ENCODE results near the gene BCAR3.

DNA sequence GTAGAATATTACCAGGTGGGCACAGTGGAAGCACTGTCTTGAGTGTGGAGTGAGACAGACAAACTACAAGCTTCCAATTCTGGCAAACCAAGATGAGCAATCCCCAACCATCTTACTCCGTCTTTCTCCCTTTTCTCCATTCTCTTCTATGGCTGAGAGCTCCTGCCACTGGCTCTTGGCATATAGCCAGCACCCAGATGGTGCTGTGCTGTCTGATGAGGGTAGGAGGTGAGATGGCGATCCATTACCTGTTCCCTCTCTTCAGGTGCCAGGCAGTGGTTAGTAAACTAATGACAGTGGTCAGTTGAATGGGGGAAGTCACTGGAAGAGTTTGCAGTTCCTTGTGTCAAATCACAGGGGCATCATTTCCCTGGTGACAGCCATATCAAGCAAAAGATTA, 125.3 kb downstream of the BCAR3 start:
- TF ChIP-seq, protein P1, sequence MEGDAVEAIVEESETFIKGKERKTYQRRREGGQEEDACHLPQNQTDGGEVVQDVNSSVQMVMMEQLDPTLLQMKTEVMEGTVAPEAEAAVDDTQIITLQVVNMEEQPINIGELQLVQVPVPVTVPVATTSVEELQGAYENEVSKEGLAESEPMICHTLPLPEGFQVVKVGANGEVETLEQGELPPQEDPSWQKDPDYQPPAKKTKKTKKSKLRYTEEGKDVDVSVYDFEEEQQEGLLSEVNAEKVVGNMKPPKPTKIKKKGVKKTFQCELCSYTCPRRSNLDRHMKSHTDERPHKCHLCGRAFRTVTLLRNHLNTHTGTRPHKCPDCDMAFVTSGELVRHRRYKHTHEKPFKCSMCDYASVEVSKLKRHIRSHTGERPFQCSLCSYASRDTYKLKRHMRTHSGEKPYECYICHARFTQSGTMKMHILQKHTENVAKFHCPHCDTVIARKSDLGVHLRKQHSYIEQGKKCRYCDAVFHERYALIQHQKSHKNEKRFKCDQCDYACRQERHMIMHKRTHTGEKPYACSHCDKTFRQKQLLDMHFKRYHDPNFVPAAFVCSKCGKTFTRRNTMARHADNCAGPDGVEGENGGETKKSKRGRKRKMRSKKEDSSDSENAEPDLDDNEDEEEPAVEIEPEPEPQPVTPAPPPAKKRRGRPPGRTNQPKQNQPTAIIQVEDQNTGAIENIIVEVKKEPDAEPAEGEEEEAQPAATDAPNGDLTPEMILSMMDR (IDR thresholded peaks at IDR 0.05): no peak
- no peak for TF ChIP-seq POLR2A (IDR thresholded peaks at IDR 0.05; ENCODE audit: low read depth)

Measured in esophagus muscularis mucosa (tissue), 3 donors.